WI38 (cell line): ENCODE data around the gene GFOD1.

Source experiments
- H3K4me3 ChIP-seq: 2 replicates; pipeline ENCODE4 v1.5.1; 2011; ENCODE audit warnings: low read depth, mild to moderate bottlenecking, control low read depth, low read length
- CTCF ChIP-seq: IDR thresholded peaks from 2 replicates; pipeline ENCODE4 v1.5.1; 2012; ENCODE audit warnings: low read depth, mild to moderate bottlenecking, control low read depth, low read length

GFOD1 gene

GRCh38 chr6:13417954-13418353 lies 69.4 kb downstream of the GFOD1 start:
- H3K4me3 ChIP-seq, result no peak overlapping the region
- TF ChIP-seq CTCF, result no peak

GRCh38 chr6:13417431-13417830 lies 70.0 kb downstream of the GFOD1 start:
- TF ChIP-seq CTCF, result no peak
- no peak overlapping the region for H3K4me3 ChIP-seq

GRCh38 chr6:13415283-13415682 lies 72.1 kb downstream of the GFOD1 start:
- no peak overlapping the region for H3K4me3 ChIP-seq
- TF ChIP-seq CTCF, result no peak

- no peak for TF ChIP-seq CTCF
- H3K4me3 ChIP-seq, result no peak overlapping the region
These were observed 73.4 kb downstream of the GFOD1 start for GRCh38 chr6:13413900-13414555.

- TF ChIP-seq CTCF, result no peak
- H3K4me3 ChIP-seq, result no peak overlapping the region
These were observed 73.9 kb downstream of the GFOD1 start for GRCh38 chr6:13413466-13413862.

GRCh38 chr6:13412639-13413465 lies 74.5 kb downstream of the GFOD1 start:
- TF ChIP-seq CTCF, result no peak
- no peak overlapping the region for H3K4me3 ChIP-seq

GRCh38 chr6:13412211-13412610 lies 75.2 kb downstream of the GFOD1 start:
- no peak for TF ChIP-seq CTCF
- no peak overlapping the region for H3K4me3 ChIP-seq
